Hepatocyte (in vitro differentiated cells): Measurements from ENCODE around the gene CEP85. TPM values are rescaled to one million over a fixed set of nuclear protein-coding genes. Genes with fewer than 3 reads are reported as not detected.

Experiments used
- DNase-seq: peaks from one replicate; pipeline ENCODE4 v3.0.0-alpha.2; 2016; ENCODE audit warnings: low spot score
- H2AFZ ChIP-seq: fragments of 200-600 bp; sonication (generic); 2 replicates; pipeline ENCODE4 v1.6.0; 2016; ENCODE audit warnings: antibody characterized with exemption, mild to moderate bottlenecking
- H3K27ac ChIP-seq: fragments of 200-600 bp; sonication (generic); 2 replicates; pipeline ENCODE4 v1.5.1; 2016; ENCODE audit warnings: mild to moderate bottlenecking
- H3K27me3 ChIP-seq: fragments of 200-600 bp; sonication (generic); 2 replicates; pipeline ENCODE4 v1.6.1; 2016
- H3K36me3 ChIP-seq: fragments of 200-600 bp; sonication (generic); replicated peaks from 2 replicates; pipeline ENCODE4 v1.5.1; 2016; ENCODE audit warnings: low read depth; ENCODE audit not compliant: insufficient read depth
- H3K4me1 ChIP-seq: fragments of 200-600 bp; sonication (generic); 2 replicates; pipeline ENCODE4 v1.5.1; 2016; ENCODE audit warnings: mild to moderate bottlenecking, moderate library complexity; ENCODE audit not compliant: insufficient read depth
- H3K4me2 ChIP-seq: fragments of 200-600 bp; sonication (generic); 2 replicates; pipeline ENCODE4 v1.6.0; 2016
- H3K4me3 ChIP-seq: fragments of 200-600 bp; sonication (generic); 2 replicates; pipeline ENCODE4 v1.5.1; 2016; ENCODE audit warnings: mild to moderate bottlenecking
- H3K79me2 ChIP-seq: fragments of 200-600 bp; sonication (generic); 2 replicates; pipeline ENCODE4 v1.6.0; 2017; ENCODE audit warnings: mild to moderate bottlenecking
- H3K9me2 ChIP-seq: fragments of 200-600 bp; sonication (generic); replicated peaks from 2 replicates; pipeline ENCODE4 v1.6.0; 2017; ENCODE audit warnings: mild to moderate bottlenecking; ENCODE audit not compliant: insufficient read depth
- H3K9me3 ChIP-seq: fragments of 200-600 bp; sonication (generic); 2 replicates; pipeline ENCODE4 v1.5.1; 2016; ENCODE audit warnings: low read depth, mild to moderate bottlenecking
- H4K20me1 ChIP-seq: fragments of 200-600 bp; sonication (generic); 2 replicates; pipeline ENCODE4 v1.6.0; 2016; ENCODE audit warnings: mild to moderate bottlenecking; ENCODE audit not compliant: insufficient read depth, poor library complexity, severe bottlenecking
- EZH2 ChIP-seq: fragments of 200-600 bp; sonication (generic); IDR thresholded peaks from 2 replicates; pipeline ENCODE4 v1.6.1; 2016; ENCODE audit warnings: antibody characterized with exemption, mild to moderate bottlenecking, borderline replicate concordance
- EZH2phosphoT487 ChIP-seq: fragments of 200-600 bp; sonication (generic); IDR thresholded peaks from one replicate; pipeline ENCODE4 v1.6.1; 2018; ENCODE audit warnings: antibody characterized with exemption, mild to moderate bottlenecking, low read depth, moderate library complexity; ENCODE audit not compliant: unreplicated experiment, severe bottlenecking
- WGBS: methylation state at CpG from one replicate; pipeline ENCODE4 v1.1.6; 2016; ENCODE audit warnings: low lambda C conversion rate; ENCODE audit errors: missing lambda C conversion rate; 5-methylcytosine and 5-hydroxymethylcytosine counted together
- polyA plus RNA-seq: library from polyadenylated mRNA; unstranded; fragments of >200 nt; fragmentation: Nextera tagmentation; extraction: Ambion mirVana; gene quantifications from 2 replicates; pipeline ENCODE4 v1.2.1, GENCODE V29; 2016
- total RNA-seq: library from RNA; depleted of rRNA; stranded (reverse); fragments of >200 nt; gene quantifications from 2 replicates; pipeline ENCODE4 v1.2.3, GENCODE V29; 2014
- TF ChIP-seq, protein P1 (sequence below): fragments of 200-600 bp; sonication (generic); IDR thresholded peaks from 2 replicates; pipeline ENCODE4 v1.5.1; 2016; ENCODE audit warnings: antibody characterized with exemption, mild to moderate bottlenecking; ENCODE audit not compliant: poor library complexity

The CEP85 gene
- total and polyA plus RNA-seq, 2 experiments from 2014 or later, result 12.4 to 14.6 TPM

DNA sequence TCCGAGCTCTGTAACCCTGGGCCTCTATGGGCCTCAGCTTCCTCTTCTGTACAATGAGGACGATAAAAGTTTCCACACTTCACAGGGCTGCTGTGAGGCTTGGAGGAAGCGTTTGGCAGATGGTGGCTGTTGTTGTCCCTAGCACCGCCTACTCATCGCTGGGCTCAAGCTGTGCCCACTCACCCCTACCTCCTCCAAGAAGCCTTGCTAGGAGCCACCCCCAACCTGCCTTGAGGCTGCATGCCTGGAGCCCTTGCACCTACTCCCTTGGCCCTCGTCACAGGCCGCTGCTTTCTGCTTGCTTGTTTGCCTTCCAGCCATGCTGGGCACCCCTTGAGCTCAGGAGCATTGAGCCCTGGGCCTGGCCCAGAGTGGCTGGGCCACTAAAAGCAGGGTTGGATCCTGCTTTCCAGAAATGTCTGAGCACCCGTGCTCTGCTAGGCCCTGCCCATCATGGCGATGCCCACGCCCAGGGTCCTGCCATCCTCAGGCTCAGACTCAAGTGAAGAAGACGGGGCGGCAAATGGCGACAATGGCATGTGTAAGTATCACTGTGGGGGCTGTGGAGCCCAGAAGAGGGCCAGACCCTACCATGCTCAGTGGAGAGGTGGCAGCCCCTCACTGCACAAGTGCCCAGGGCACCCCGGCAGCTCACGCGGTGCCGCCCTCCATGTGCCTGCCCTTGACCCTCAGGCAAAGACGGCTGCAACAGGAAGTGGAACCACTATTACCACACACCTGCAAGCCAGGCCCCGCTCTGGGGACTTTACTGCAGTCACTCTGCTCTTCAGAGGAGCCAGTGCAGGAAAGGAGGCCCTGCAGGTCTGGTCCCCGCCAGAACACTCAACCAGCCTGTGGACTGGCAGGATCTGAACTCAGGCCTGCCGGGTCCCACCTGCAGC lies 55.4 kb downstream of the CEP85 start:
- H3K9me3 ChIP-seq, result no peaks in the 10 kb centered on the region
- H3K27me3 ChIP-seq, result no peaks in the 10 kb centered on the region
- no peak for DNase-seq
- H3K79me2 ChIP-seq, result no peaks in the 10 kb centered on the region
- no peak overlapping the region for H3K4me3 ChIP-seq
- H3K4me1 ChIP-seq, result peaks cover 7% of the 10 kb centered on the region
- no peak overlapping the region for H3K4me2 ChIP-seq
- H3K9me2 ChIP-seq, result no peaks in the 10 kb centered on the region
- H4K20me1 ChIP-seq, result no peaks in the 10 kb centered on the region
- no peaks in the 10 kb centered on the region for H3K36me3 ChIP-seq
- 91% methylated on average over 21 of the region's 21 CpGs for WGBS
- no peak overlapping the region for H2AFZ ChIP-seq
- TF ChIP-seq, protein P1, sequence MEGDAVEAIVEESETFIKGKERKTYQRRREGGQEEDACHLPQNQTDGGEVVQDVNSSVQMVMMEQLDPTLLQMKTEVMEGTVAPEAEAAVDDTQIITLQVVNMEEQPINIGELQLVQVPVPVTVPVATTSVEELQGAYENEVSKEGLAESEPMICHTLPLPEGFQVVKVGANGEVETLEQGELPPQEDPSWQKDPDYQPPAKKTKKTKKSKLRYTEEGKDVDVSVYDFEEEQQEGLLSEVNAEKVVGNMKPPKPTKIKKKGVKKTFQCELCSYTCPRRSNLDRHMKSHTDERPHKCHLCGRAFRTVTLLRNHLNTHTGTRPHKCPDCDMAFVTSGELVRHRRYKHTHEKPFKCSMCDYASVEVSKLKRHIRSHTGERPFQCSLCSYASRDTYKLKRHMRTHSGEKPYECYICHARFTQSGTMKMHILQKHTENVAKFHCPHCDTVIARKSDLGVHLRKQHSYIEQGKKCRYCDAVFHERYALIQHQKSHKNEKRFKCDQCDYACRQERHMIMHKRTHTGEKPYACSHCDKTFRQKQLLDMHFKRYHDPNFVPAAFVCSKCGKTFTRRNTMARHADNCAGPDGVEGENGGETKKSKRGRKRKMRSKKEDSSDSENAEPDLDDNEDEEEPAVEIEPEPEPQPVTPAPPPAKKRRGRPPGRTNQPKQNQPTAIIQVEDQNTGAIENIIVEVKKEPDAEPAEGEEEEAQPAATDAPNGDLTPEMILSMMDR, result no peak
- no peak for TF ChIP-seq EZH2phosphoT487
- TF ChIP-seq EZH2, result no peak
- H3K27ac ChIP-seq, result no peak overlapping the region

DNA sequence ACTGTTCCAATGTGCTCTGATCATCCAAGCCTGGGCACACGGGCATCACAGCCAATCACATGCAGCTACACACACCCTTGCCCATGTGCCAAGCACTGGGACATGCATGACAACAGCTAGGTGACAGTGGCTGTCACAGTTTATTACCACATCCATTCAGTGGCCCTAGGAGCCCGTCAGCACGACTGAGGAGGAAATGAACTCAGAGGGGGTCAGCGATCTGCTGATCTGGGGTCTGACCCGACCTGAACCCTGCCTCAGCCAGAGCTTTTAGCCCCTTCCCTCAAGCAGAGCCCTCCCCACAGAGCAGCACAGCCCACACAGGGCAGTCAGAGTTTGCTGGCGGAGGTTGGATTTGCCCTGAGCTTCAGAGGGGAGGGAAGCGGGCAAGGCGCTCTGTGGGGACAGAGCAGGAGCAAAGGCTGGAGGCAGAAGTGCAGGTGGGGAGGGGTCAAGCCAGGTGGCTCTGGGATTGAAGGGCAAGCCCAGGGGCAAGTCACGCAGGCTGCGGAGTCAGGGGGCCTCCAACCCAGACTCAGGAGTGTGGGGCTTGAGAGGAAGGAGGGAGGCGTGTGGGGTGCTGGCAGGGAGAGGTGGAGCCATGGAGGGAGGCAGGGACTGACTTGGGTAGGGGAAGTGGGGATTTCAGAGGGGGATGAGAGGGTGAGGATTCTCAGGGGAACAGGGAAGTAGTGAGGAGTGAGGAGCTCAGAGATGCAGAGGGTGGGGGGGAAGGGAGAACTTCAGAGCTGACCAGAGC lies 56.3 kb downstream of the CEP85 start:
- H3K4me2 ChIP-seq, result no peak overlapping the region
- TF ChIP-seq, protein P1, result no peak
- no peak for TF ChIP-seq EZH2phosphoT487
- no peak for TF ChIP-seq EZH2
- H3K4me1 ChIP-seq, result no peaks in the 10 kb centered on the region
- no peak overlapping the region for H3K27ac ChIP-seq
- DNase-seq, result no peak
- H3K27me3 ChIP-seq, result no peaks in the 10 kb centered on the region
- H4K20me1 ChIP-seq, result no peaks in the 10 kb centered on the region
- H3K4me3 ChIP-seq, result no peak overlapping the region
- no peaks in the 10 kb centered on the region for H3K79me2 ChIP-seq
- WGBS, result 77% methylated on average over 11 of the region's 11 CpGs
- H3K9me3 ChIP-seq, result no peaks in the 10 kb centered on the region
- no peaks in the 10 kb centered on the region for H3K9me2 ChIP-seq
- H3K36me3 ChIP-seq, result no peaks in the 10 kb centered on the region
- no peak overlapping the region for H2AFZ ChIP-seq

DNA sequence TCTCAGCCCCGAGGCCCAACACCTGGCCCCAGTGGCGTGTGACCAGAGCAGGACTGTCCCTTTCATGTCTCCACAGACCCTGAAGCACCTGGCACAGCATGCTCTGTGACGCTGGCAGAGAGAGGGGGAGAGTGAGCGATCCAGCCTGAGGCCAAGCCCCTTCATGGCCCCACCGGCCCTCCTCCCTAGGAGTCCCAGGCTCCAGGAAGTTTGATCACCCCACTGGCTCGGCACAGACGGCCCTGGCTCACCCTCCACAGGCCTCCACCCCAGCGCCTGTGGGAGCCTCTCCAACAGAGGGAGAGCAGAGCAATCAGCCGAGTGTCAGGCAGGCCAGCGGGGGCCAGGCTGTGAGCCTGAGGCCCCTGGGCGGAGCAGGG lies 56.9 kb downstream of the CEP85 start:
- Histone ChIP-seq H3K9me3 (no peaks in the 10 kb centered on the region), H3K79me2 (no peaks in the 10 kb centered on the region), H3K9me2 (no peaks in the 10 kb centered on the region), H3K36me3 (no peaks in the 10 kb centered on the region), H3K4me1 (no peaks in the 10 kb centered on the region), H4K20me1 (no peaks in the 10 kb centered on the region), H3K27me3 (no peaks in the 10 kb centered on the region), H3K27ac (no peak overlapping the region), H2AFZ (no peak overlapping the region), H3K4me3 (no peak overlapping the region), H3K4me2 (no peak overlapping the region)
- TF ChIP-seq EZH2 (no peak), EZH2phosphoT487 (no peak)
- TF ChIP-seq, protein P1, result no peak
- 58% methylated on average over 10 of the region's 11 CpGs for WGBS
- DNase-seq, result no peak
